Activated CD8-positive, alpha-beta T cell treated with anti-CD3 and anti-CD28 coated beads, Interleukin-2, amount 10 ng/mL, durations not matched to agents 7 days and 5 days (primary cell): ENCODE results near the gene CYP2A7. TPM values are rescaled to one million over a fixed set of nuclear protein-coding genes. Genes with fewer than 3 reads are reported as not detected.

Experiments used
- total RNA-seq, 2 experiments: library from RNA; stranded (reverse); gene quantifications; one replicate each; pipeline ENCODE4 v1.2.3, GENCODE V29; 2021

Gene CYP2A7
- total RNA-seq, 2 experiments from 2014 or later = not detected

Other genes starting within 250 kb of the CYP2A7 start
- gene NUMBL, start 191.6 kb downstream of the CYP2A7 start, total RNA-seq = 1 to 10 TPM; 5.1 to 6.0 TPM
- 10 to 100 TPM; 21.5 to 27.2 TPM for gene COQ8B, start 165.3 kb downstream of the CYP2A7 start, total RNA-seq
- 1 to 10 TPM; 4.7 to 5.3 TPM for gene ITPKC, start 165.1 kb downstream of the CYP2A7 start, total RNA-seq
- gene ACTMAP, start 131.8 kb downstream of the CYP2A7 start, total RNA-seq = 10 to 100 TPM; 15.2 to 17.1 TPM
- gene SNRPA, start 131.0 kb downstream of the CYP2A7 start, total RNA-seq = 100 to 1,000 TPM; 175 to 183 TPM
- gene MIA, start 106.7 kb downstream of the CYP2A7 start, total RNA-seq = not detected
- 10 to 100 TPM; 50.2 to 53.1 TPM for gene RAB4B, start 104.0 kb downstream of the CYP2A7 start, total RNA-seq
- 100 to 1,000 TPM; 121 to 126 TPM for gene EGLN2, start 83.0 kb downstream of the CYP2A7 start, total RNA-seq
- not detected for gene CYP2A6, start 31.8 kb downstream of the CYP2A7 start, total RNA-seq
- gene CYP2B6, start 109.1 kb upstream of the CYP2A7 start, total RNA-seq = not detected
- not detected for gene CYP2A13, start 206.2 kb upstream of the CYP2A7 start, total RNA-seq
- gene CYP2F1, start 232.2 kb upstream of the CYP2A7 start, total RNA-seq = not detected